H1 (cell line): Measurements from ENCODE around the gene NOL3. TPM values are rescaled to one million over a fixed set of nuclear protein-coding genes. Genes with fewer than 3 reads are reported as not detected.

ENCODE experiments used
- CTCF ChIA-PET: fragments of 300-600 bp; sonication (Branson Sonifier 250); formaldehyde crosslinking; loops from one replicate; lab custom pipeline; 2021; ENCODE audit not compliant: partially characterized antibody; lab: Charles Lee
- POLR2A ChIA-PET: fragments of 300-600 bp; sonication (Branson Sonifier 250); formaldehyde crosslinking; loops from one replicate; lab custom pipeline; 2021; ENCODE audit warnings: inconsistent platforms; ENCODE audit not compliant: partially characterized antibody; lab: Charles Lee
- DNase-seq, 2 experiments: peaks; one replicate each; pipeline versions ENCODE4 v3.0.0 to v3.0.0-alpha.2; 2010 to 2022; ENCODE audit warnings: low spot score in 2 of 2, low read depth in 1 of 2, mixed read lengths in 1 of 2
- FAIRE-seq: peaks from 2 replicates; lab custom pipeline; 2011; peaks lifted over from hg19 to GRCh38; lab: Jason Lieb, UNC
- H2AFZ ChIP-seq: 2 replicates; pipeline ENCODE4 v1.8.1; 2012; ENCODE audit warnings: low read length, inconsistent platforms
- H2AK5ac ChIP-seq: 2 replicates; pipeline ENCODE4 v1.6.1; 2013; ENCODE audit warnings: low read depth, low read length
- H2BK120ac ChIP-seq: replicated peaks from 2 replicates; pipeline ENCODE3; 2013; ENCODE audit warnings: low read depth, low read length, inconsistent platforms
- H2BK12ac ChIP-seq: 2 replicates; pipeline ENCODE4 v1.6.1; 2013; ENCODE audit warnings: low read depth, low read length
- H2BK15ac ChIP-seq: 2 replicates; pipeline ENCODE4 v1.6.1; 2013; ENCODE audit warnings: low read length
- H2BK20ac ChIP-seq: 2 replicates; pipeline ENCODE4 v1.6.1; 2013; ENCODE audit warnings: low read length
- H2BK5ac ChIP-seq: 2 replicates; pipeline ENCODE4 v1.6.1; 2013; ENCODE audit warnings: low read depth, low read length
- H3K14ac ChIP-seq: 2 replicates; pipeline ENCODE4 v1.6.1; 2013; ENCODE audit warnings: inconsistent platforms; ENCODE audit not compliant: insufficient read length
- H3K18ac ChIP-seq: 2 replicates; pipeline ENCODE4 v1.6.1; 2013; ENCODE audit warnings: low read length; ENCODE audit errors: extremely low read depth
- H3K23ac ChIP-seq: 2 replicates; pipeline ENCODE4 v1.6.1; 2013; ENCODE audit warnings: inconsistent platforms; ENCODE audit not compliant: insufficient read length
- H3K23me2 ChIP-seq: 2 replicates; pipeline ENCODE4 v1.6.1; 2013; ENCODE audit warnings: low read depth, low read length
- H3K27ac ChIP-seq: 2 replicates; pipeline ENCODE4 v1.6.1; 2011; ENCODE audit warnings: low read depth, low read length, inconsistent platforms
- H3K27me3 ChIP-seq, 4 experiments: replicated peaks in 1 of 4; 1 replicate in 1 of 4; 2 replicates in 3 of 4; pipeline versions ENCODE4 v1.6.1 to v1.8.1; 2011 to 2013; ENCODE audit warnings: low read length in 3 of 4, mild to moderate bottlenecking in 3 of 4, inconsistent platforms in 2 of 4, mixed read lengths in 2 of 4, moderate library complexity in 1 of 4; ENCODE audit not compliant: control insufficient read depth in 3 of 4, insufficient read depth in 3 of 4; ENCODE audit errors: extremely low read depth in 1 of 4
- H3K36me3 ChIP-seq, 4 experiments: 2 replicates each; pipeline versions ENCODE4 v1.6.1 to v1.8.1; 2011 to 2013; ENCODE audit warnings: mild to moderate bottlenecking in 4 of 4, low read length in 3 of 4, moderate library complexity in 2 of 4, control low read depth in 1 of 4, inconsistent platforms in 1 of 4; ENCODE audit not compliant: insufficient read depth in 4 of 4, control insufficient read depth in 2 of 4
- H3K4ac ChIP-seq: replicated peaks from 2 replicates; pipeline ENCODE3; 2013; ENCODE audit warnings: low read length, low read depth, mixed read lengths, inconsistent platforms; ENCODE audit not compliant: insufficient read length
- H3K4me1 ChIP-seq, 4 experiments: replicated peaks in 1 of 4; 1 replicate in 1 of 4; 2 replicates in 3 of 4; pipeline versions ENCODE4 v1.6.1 to v1.8.1; 2011 to 2013; ENCODE audit warnings: low read length in 3 of 4, inconsistent platforms in 2 of 4, mixed read lengths in 1 of 4; ENCODE audit not compliant: insufficient read depth in 4 of 4, control insufficient read depth in 3 of 4
- H3K4me2 ChIP-seq, 2 experiments: 2 replicates each; pipeline versions ENCODE4 v1.6.1 to v1.8.1; 2011 to 2013; ENCODE audit warnings: low read depth in 2 of 2, low read length in 2 of 2, control low read depth in 1 of 2, inconsistent platforms in 1 of 2, mild to moderate bottlenecking in 1 of 2; ENCODE audit not compliant: insufficient read depth in 1 of 2
- H3K4me3 ChIP-seq, 4 experiments: fragments of 200-600, 300-600 bp in 1 of 4; sonication (generic), shearing (Covaris generic), sonication (Bioruptor Twin) in 1 of 4; 2 replicates each; pipeline versions ENCODE4 v1.5.1 to v1.8.1; 2011 to 2016; ENCODE audit warnings: low read length in 4 of 4, low read depth in 3 of 4, control low read depth in 2 of 4, inconsistent platforms in 2 of 4, mild to moderate bottlenecking in 2 of 4, mixed read lengths in 1 of 4, moderate library complexity in 1 of 4; ENCODE audit not compliant: insufficient read depth in 2 of 4; ENCODE audit errors: extremely low read depth in 1 of 4
- H3K56ac ChIP-seq: replicated peaks from 2 replicates; pipeline ENCODE3; 2013; ENCODE audit warnings: low read depth, mild to moderate bottlenecking, mixed read lengths, low read length, inconsistent platforms; ENCODE audit not compliant: insufficient read length
- H3K79me1 ChIP-seq: 2 replicates; pipeline ENCODE4 v1.6.1; 2013; ENCODE audit warnings: low read depth, low read length, control low read depth
- H3K79me2 ChIP-seq, 2 experiments: 2 replicates each; pipeline versions ENCODE4 v1.6.1 to v1.8.1; 2012 to 2013; ENCODE audit warnings: low read length in 2 of 2, mild to moderate bottlenecking in 2 of 2, inconsistent platforms in 1 of 2; ENCODE audit not compliant: insufficient read depth in 2 of 2, control insufficient read depth in 1 of 2
- H3K9ac ChIP-seq, 4 experiments: replicated peaks in 1 of 4; 1 replicate in 1 of 4; 2 replicates in 3 of 4; pipeline versions ENCODE4 v1.6.1 to v1.8.1; 2011 to 2013; ENCODE audit warnings: low read depth in 3 of 4, low read length in 3 of 4, control low read depth in 2 of 4, mild to moderate bottlenecking in 2 of 4, moderate library complexity in 2 of 4, inconsistent platforms in 1 of 4; ENCODE audit errors: extremely low read depth in 1 of 4
- H3K9me3 ChIP-seq, 2 experiments: 2 replicates each; pipeline versions ENCODE4 v1.6.1 to v1.8.1; 2012 to 2013; ENCODE audit warnings: mild to moderate bottlenecking in 2 of 2, moderate library complexity in 2 of 2, control low read depth in 1 of 2, inconsistent platforms in 1 of 2, low read depth in 1 of 2, low read length in 1 of 2, mixed read lengths in 1 of 2; ENCODE audit not compliant: insufficient read depth in 2 of 2
- H4K20me1 ChIP-seq, 2 experiments: replicated peaks in 1 of 2; 2 replicates each; pipeline versions ENCODE3 to v1.8.1; 2011 to 2013; ENCODE audit warnings: inconsistent platforms in 2 of 2, low read length in 2 of 2, mild to moderate bottlenecking in 1 of 2; ENCODE audit not compliant: insufficient read depth in 2 of 2, control insufficient read depth in 1 of 2
- H4K5ac ChIP-seq: 2 replicates; pipeline ENCODE4 v1.6.1; 2013; ENCODE audit warnings: low read length, low read depth, mixed read lengths, inconsistent platforms; ENCODE audit not compliant: insufficient read length
- H4K8ac ChIP-seq: 2 replicates; pipeline ENCODE4 v1.8.0; 2013; ENCODE audit warnings: mild to moderate bottlenecking, moderate library complexity, low read length, inconsistent platforms; ENCODE audit not compliant: insufficient read depth; ENCODE audit errors: extremely low read depth
- H4K91ac ChIP-seq: replicated peaks from 2 replicates; pipeline ENCODE3; 2013; ENCODE audit warnings: low read length, mixed read lengths, inconsistent platforms; ENCODE audit not compliant: insufficient read length
- CREB1 ChIP-seq: IDR thresholded peaks from 2 replicates; pipeline ENCODE4 v1.6.1; 2012; ENCODE audit warnings: inconsistent platforms
- WGBS, 2 experiments: shearing (Covaris generic) in 1 of 2; methylation state at CpG; one replicate each; pipeline versions ENCODE4 v1.1.6 to v1.1.7; 2013 to 2015; ENCODE audit warnings: low lambda C conversion rate in 2 of 2, mixed read lengths in 2 of 2, inconsistent platforms in 1 of 2, low coverage in 1 of 2, missing lambda C conversion rate in 1 of 2; ENCODE audit not compliant: insufficient replicate concordance in 2 of 2, insufficient coverage in 1 of 2, insufficient read length in 1 of 2; ENCODE audit errors: extremely low coverage in 1 of 2, missing lambda C conversion rate in 1 of 2; 5-methylcytosine and 5-hydroxymethylcytosine counted together
- polyA plus RNA-seq, 7 experiments: library from polyadenylated mRNA; depleted of rRNA in 3 of 7; stranded (reverse) in 5 of 7; unstranded in 2 of 7; fragments of >200 nt in 5 of 7; fragments of 200-250 nt in 2 of 7; gene quantifications; 1 replicate in 5 of 7; 2 replicates in 1 of 7; 4 replicates in 1 of 7; pipeline versions ENCODE4 v1.2.1 to v1.2.3, GENCODE V29; 2011 to 2013; ENCODE audit warnings: missing spikeins in 2 of 7, mixed read lengths in 2 of 7
- total RNA-seq: library from RNA; stranded (reverse); fragmentation: NEBNext Ultra II Directional; extraction: Animal tissue kit (Norgen Biotek cat#: 25700); gene quantifications from 2 replicates; pipeline ENCODE4 v1.2.1, GENCODE V29; 2021

The NOL3 gene
- total and polyA plus RNA-seq, 2 of the 8 experiments (the other 6 are each of a cell fraction or from before 2014, with no cell fraction given): 2.2 to 4.6 TPM

DNA sequence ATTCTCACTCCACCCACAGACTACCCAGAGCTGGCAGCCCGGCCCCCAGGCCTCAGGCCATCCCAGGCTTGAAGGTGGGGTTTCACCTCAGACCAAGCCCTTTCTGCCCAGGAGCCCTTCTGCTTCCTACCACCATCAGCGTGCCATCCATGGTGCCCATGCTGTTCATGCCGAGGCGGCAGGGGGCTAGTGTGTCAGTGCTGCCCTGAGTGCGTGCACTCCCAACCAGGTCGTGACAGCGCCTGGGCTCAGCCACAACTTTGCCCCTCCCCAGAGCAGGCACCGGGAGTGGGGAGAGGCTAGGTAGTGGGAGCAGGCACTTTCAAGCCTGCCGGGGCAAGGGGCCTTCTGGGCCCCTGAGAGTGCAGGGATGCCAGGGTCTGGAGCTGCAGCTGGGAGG, 28.0 kb upstream of the NOL3 start:
- H3K14ac ChIP-seq: no peak overlapping the region
- H3K56ac ChIP-seq: no peak overlapping the region
- no peak overlapping the region for H3K4me3 ChIP-seq
- H3K79me2 ChIP-seq: no peaks in the 10 kb centered on the region
- no peak overlapping the region for H3K4ac ChIP-seq
- no peak overlapping the region for H2AK5ac ChIP-seq
- H3K23me2 ChIP-seq: no peaks in the 10 kb centered on the region
- no peak overlapping the region for H2AFZ ChIP-seq
- H2BK12ac ChIP-seq: no peak overlapping the region
- H3K23ac ChIP-seq: no peak overlapping the region
- no peak overlapping the region for H2BK15ac ChIP-seq
- H4K91ac ChIP-seq: no peak overlapping the region
- H4K5ac ChIP-seq: no peak overlapping the region
- DNase-seq (no peak), FAIRE-seq (no peak)
- H2BK120ac ChIP-seq: no peak overlapping the region
- H3K27me3 ChIP-seq: no peaks in the 10 kb centered on the region
- H3K9ac ChIP-seq: no peak overlapping the region
- no peaks in the 10 kb centered on the region; the same call in 1 of the 2 replicates for H3K79me1 ChIP-seq
- H3K9me3 ChIP-seq: no peaks in the 10 kb centered on the region
- no peak overlapping the region for H3K4me2 ChIP-seq
- H3K4me1 ChIP-seq: no peaks in the 10 kb centered on the region
- TF ChIP-seq CREB1: no peak
- WGBS, 2 experiments: 96% methylated on average over 7 of the region's 9 CpGs; no CpG with 5 or more reads in 1 of the 2 experiments
- CTCF ChIA-PET: interaction anchor here (0.9 to 5.3 kb wide), 9 partner anchors 9 to 198 kb away, joined by 3 to 26 read pairs (median 10); partner anchors contain the start of genes B3GNT9 and NOL3
- H3K18ac ChIP-seq: no peak overlapping the region
- H3K36me3 ChIP-seq: peaks cover 20 to 45% (median 43%) of the 10 kb centered on the region in 4 experiments; a peak in 7 of 8 replicates
- no peak overlapping the region for H3K27ac ChIP-seq
- peaks cover under 1 to 6% of the 10 kb centered on the region in 2 experiments for H4K20me1 ChIP-seq
- POLR2A ChIA-PET: interaction anchor here (1.0 kb wide), 1 partner anchor 11 kb away, joined by 3 read pairs; no protein-coding TSS in a partner anchor
- H4K8ac ChIP-seq: no peak overlapping the region
- H2BK5ac ChIP-seq: no peak overlapping the region
- no peak overlapping the region for H2BK20ac ChIP-seq
